HCT116 (cell line): ENCODE data around the gene LRP1.

Source experiments
- ELF1 ChIP-seq: IDR thresholded peaks from 2 replicates; pipeline ENCODE4 v1.6.1; 2012; ENCODE audit warnings: low read depth, borderline replicate concordance
- EZH2 ChIP-seq: fragments of 200-600 bp; sonication (generic); IDR thresholded peaks from 2 replicates; pipeline ENCODE4 v1.6.1; 2017; ENCODE audit warnings: antibody characterized with exemption, mixed run types
- EZH2phosphoT487 ChIP-seq: fragments of 200-600 bp; IDR thresholded peaks from 2 replicates; pipeline ENCODE4 v1.6.1; 2018; ENCODE audit warnings: antibody characterized with exemption, borderline replicate concordance
- JUND ChIP-seq: IDR thresholded peaks from 2 replicates; pipeline ENCODE4 v1.6.1; 2012
- MAX ChIP-seq: IDR thresholded peaks from 2 replicates; pipeline ENCODE4 v1.6.1; 2012
- POLR2A ChIP-seq: IDR thresholded peaks from 2 replicates; pipeline ENCODE4 v1.7.0; 2011; ENCODE audit warnings: borderline replicate concordance; ENCODE audit not compliant: insufficient read depth, insufficient read length; ENCODE audit errors: extremely low read depth
- RAD21 ChIP-seq: IDR thresholded peaks from 2 replicates; pipeline ENCODE4 v1.6.1; 2012; ENCODE audit warnings: low read depth, mild to moderate bottlenecking
- SIN3A ChIP-seq: IDR thresholded peaks from 2 replicates; pipeline ENCODE4 v1.6.1; 2012; ENCODE audit warnings: low read depth
- SP1 ChIP-seq: IDR thresholded peaks from 2 replicates; pipeline ENCODE4 v1.6.1; 2012; ENCODE audit warnings: low read depth
- ZBTB33 ChIP-seq: IDR thresholded peaks from 2 replicates; pipeline ENCODE4 v1.6.1; 2011; ENCODE audit warnings: mild to moderate bottlenecking, low read length, moderate library complexity; ENCODE audit not compliant: insufficient replicate concordance; ENCODE audit errors: extremely low read depth
- TF ChIP-seq, protein P1 (sequence below), 3 experiments: fragments of 200-600 bp in 1 of 3; sonication (generic) in 1 of 3; IDR thresholded peaks in 2 of 3; conservative IDR thresholded peaks in 1 of 3; 2 replicates each; pipeline ENCODE4 v1.5.1; 2012 to 2017; ENCODE audit warnings: low read depth in 2 of 3, low read length in 2 of 3, antibody characterized with exemption in 1 of 3, borderline replicate concordance in 1 of 3, control low read depth in 1 of 3, mild to moderate bottlenecking in 1 of 3, mixed read lengths in 1 of 3, mixed run types in 1 of 3, moderate library complexity in 1 of 3; ENCODE audit not compliant: insufficient read depth in 1 of 3
- TF ChIP-seq, protein P2 (sequence below): IDR thresholded peaks from 2 replicates; pipeline ENCODE4 v1.6.1; 2012; ENCODE audit warnings: low read depth

- TF ChIP-seq, protein P1, sequence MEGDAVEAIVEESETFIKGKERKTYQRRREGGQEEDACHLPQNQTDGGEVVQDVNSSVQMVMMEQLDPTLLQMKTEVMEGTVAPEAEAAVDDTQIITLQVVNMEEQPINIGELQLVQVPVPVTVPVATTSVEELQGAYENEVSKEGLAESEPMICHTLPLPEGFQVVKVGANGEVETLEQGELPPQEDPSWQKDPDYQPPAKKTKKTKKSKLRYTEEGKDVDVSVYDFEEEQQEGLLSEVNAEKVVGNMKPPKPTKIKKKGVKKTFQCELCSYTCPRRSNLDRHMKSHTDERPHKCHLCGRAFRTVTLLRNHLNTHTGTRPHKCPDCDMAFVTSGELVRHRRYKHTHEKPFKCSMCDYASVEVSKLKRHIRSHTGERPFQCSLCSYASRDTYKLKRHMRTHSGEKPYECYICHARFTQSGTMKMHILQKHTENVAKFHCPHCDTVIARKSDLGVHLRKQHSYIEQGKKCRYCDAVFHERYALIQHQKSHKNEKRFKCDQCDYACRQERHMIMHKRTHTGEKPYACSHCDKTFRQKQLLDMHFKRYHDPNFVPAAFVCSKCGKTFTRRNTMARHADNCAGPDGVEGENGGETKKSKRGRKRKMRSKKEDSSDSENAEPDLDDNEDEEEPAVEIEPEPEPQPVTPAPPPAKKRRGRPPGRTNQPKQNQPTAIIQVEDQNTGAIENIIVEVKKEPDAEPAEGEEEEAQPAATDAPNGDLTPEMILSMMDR (IDR thresholded peaks at IDR 0.05 in 2 of 3, conservative IDR thresholded peaks at IDR 0.05 in 1 of 3; ENCODE audit: borderline replicate concordance in 1 of 3, insufficient read depth in 1 of 3, low read depth in 2 of 3, low read length in 2 of 3) = no peak
- TF ChIP-seq SP1 (no peak), RAD21 (no peak), EZH2 (no peak), SIN3A (no peak), JUND (no peak), EZH2phosphoT487 (no peak), ZBTB33 (no peak), MAX (no peak), POLR2A (no peak), ELF1 (no peak)
- TF ChIP-seq, protein P2, sequence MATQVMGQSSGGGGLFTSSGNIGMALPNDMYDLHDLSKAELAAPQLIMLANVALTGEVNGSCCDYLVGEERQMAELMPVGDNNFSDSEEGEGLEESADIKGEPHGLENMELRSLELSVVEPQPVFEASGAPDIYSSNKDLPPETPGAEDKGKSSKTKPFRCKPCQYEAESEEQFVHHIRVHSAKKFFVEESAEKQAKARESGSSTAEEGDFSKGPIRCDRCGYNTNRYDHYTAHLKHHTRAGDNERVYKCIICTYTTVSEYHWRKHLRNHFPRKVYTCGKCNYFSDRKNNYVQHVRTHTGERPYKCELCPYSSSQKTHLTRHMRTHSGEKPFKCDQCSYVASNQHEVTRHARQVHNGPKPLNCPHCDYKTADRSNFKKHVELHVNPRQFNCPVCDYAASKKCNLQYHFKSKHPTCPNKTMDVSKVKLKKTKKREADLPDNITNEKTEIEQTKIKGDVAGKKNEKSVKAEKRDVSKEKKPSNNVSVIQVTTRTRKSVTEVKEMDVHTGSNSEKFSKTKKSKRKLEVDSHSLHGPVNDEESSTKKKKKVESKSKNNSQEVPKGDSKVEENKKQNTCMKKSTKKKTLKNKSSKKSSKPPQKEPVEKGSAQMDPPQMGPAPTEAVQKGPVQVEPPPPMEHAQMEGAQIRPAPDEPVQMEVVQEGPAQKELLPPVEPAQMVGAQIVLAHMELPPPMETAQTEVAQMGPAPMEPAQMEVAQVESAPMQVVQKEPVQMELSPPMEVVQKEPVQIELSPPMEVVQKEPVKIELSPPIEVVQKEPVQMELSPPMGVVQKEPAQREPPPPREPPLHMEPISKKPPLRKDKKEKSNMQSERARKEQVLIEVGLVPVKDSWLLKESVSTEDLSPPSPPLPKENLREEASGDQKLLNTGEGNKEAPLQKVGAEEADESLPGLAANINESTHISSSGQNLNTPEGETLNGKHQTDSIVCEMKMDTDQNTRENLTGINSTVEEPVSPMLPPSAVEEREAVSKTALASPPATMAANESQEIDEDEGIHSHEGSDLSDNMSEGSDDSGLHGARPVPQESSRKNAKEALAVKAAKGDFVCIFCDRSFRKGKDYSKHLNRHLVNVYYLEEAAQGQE = no peak
Measured at GRCh38 chr12:57219205-57219992, 91.1 kb downstream of the LRP1 start.
